Endometrial microvascular endothelial cells (primary cell): ENCODE results near the gene NINJ1. TPM values are rescaled to one million over a fixed set of nuclear protein-coding genes. Genes with fewer than 3 reads are reported as not detected.
"Not testable (repeated sequence)": the region's sequence is repeated elsewhere in the genome, so short reads cannot be mapped to it uniquely, and the experiment has no call there.

Source experiments
- in situ Hi-C: cut with HindIII; loops from 2 replicates; pipeline ENCODE4 v1.10.0; 2017; ENCODE audit warnings: low sequenced_read_pairs, low pct_unique_long_range_greater_than_20kb; ENCODE audit errors: inconsistent ontology term
- total RNA-seq: library from RNA; depleted of rRNA; stranded (reverse); fragments of >200 nt; gene quantifications from one replicate; pipeline ENCODE4 v1.2.3, GENCODE V29; 2015; ENCODE audit errors: inconsistent ontology term

Gene NINJ1
- total RNA-seq, 1 donor from 2014 or later: 76.0 TPM

DNA sequence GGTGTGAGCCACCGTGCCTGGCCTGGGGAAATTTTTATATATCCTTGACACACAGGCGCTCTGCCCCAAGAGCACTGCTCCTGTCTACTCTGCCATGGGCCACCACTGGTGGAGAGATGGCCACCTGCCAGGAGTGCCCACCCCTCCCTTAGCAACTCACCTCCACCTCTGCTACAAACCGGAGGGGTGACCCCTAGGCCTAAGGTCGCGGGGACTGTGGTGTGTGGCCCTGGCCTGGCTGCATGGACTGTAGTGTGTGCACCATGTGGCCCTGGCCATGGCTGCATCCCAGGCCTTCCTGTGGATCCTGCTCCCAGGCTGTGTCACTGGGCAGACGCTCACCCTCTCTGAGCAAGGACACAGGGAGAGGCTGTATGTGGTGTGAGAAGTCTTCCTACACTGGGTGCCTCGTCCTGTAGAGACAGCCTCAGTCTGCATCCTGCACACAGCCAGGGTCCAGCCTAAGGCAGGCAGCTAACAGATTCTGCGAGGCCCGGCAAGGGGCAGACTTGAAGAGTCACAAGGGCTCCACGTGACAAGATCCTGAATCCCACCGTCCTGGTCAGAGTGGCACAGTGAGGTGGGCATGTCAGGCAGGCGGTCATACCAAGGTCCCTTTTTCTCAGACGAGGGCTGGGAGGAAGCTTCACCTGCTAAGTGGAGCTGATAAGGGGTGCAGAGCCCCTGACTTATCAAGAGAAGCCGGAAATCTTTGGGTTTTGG lies 10.3 kb downstream of the NINJ1 start:
- in situ Hi-C loops: no loop called here

DNA sequence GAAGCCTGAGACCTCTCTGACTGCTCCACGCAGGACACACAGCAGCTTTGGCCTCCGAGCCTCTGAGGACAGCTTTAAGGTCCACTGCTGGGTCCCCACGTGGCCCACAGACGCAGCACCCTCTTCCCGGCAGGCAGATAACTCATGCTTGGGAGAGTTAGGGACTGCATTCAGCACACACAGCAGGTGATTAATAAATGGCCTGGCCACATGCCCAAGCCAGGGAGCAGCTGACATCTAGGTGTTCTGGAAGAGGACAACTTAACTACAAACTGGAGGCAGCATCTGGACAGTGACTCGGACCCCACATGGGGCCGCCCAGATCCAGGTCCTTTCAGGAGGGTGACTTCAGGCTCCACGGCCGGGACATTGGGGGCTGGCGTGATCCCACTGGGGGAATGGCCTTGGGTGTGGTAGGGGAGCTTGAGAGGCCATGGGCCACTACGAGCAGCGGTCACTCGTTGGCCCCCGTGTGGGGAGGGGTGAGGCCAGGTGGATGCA lies 11.3 kb downstream of the NINJ1 start:
- in situ Hi-C loops: no loop called here

DNA sequence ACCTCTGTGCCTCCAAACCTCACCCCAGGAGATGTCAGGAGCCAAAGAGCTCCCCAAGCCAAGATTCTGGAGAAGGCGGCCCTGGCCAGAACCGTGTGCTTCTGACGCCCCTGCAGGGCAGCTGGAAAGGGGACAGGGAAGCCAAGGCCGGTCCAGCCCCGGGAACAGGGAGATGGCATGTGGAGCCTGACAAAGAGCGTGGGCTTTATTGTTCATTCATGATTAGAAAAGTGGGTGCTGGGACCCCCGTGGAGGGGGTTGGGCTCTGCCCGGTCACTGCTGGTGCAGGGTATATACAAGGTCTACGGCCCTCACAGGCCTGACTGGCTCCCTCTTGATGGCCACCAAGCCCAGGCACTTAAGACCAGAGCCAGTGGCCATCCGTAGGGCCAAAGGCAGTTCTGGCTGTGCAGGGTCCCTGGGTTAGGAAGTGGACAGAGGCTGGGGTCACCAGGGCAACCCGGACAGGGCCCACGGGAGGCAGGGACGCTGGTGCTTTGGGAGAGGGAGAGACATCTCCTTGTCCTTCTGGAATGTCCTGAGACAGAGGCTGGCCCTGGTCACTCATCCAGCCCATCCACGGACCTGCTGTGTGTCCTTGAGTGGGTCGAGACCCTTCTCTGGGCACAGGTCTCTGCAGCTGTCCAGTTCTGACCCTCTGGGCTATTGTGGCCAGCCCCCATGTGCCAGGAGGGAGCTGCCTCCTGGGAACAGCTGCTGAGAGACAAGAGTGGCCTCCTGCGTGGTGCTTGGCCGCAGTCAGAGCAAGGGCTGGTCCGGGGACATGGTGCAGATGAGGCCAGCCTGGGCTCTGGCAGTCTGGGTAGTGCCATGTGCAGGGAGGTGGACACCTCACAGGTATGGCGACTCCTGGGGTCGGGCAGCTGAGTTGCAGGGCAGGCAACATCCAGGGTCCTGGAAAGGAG lies 12.5 kb downstream of the NINJ1 start:
- in situ Hi-C loops: no loop called here

DNA sequence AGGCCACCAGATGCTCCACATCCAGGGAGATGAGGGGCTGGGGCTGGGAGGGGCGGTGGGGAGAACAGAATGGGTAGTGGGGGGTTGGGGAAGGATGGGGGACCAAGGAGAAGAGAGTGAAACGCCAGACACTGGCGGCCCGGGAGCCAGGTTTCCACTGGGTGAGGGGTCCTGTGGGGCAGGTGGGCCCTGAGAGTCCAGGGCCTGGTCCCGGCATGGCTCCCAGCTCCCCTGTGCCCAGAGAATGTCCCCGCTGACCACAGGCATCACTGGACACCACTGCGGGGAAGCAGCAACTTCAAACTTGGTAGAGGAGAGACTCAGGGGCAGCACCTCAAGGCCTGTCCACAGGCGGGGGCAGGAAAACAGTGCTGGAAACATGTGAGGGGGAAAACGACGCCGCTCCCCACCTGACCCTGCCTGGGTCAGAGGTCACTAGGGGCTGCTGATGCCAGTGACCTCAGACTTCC lies 13.2 kb downstream of the NINJ1 start:
- in situ Hi-C loops: no loop called here

DNA sequence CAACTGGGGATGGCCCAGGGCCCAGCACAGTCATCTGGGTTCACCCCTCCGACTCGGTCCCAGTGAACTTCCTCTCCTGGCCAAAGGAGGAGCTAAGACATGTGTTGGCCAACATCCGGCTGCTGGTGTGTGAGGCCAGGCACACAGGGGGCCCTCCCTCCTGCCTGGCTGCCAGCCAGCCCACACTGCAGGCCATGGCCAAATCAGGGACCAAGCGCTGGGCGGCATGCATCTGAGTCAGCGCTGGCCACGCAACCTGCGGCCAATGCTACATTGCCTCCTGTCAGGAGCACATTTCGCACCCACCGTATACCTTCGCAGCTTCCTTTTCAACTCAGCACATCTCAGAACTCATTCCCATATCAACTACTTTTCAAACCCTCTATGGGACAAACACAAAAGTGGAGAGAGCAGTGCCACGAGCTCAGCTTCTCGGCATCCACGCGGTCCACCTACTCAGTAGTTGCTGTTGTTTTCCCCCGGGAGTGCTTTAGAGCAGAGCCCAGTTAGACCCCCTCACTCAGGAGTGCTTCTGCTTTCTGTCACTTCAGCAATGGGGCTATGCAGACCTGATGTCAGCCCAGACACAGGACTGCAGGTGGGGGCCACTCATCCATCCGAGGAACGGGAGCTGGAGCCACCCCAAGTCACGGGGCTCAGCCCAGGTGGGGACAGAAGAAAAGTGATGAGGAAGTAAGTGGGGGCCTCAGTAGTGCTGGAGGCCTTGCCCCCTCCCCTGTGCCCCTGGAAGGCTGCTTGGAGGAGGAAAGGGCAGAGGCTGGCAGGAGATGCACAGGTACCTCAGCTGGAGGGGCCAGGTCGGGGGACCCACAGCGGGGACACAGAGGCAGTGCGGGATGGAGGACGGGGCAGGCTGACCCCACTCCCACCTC lies 13.9 kb downstream of the NINJ1 start:
- in situ Hi-C loops: no loop called here

DNA sequence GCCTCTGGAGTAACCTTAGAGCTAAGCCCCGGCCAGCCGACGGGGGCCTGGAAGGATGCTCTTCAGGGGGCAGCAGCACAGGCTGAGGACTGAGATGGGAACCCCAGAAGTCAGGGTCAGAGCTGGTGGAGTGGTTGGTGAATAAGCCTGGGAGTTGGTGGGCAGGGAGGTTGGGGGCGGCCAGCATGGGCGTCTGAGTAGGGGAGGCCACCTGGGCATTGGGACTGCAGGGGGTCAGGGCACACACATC lies 14.4 kb downstream of the NINJ1 start:
- in situ Hi-C loops: no loop called here

DNA sequence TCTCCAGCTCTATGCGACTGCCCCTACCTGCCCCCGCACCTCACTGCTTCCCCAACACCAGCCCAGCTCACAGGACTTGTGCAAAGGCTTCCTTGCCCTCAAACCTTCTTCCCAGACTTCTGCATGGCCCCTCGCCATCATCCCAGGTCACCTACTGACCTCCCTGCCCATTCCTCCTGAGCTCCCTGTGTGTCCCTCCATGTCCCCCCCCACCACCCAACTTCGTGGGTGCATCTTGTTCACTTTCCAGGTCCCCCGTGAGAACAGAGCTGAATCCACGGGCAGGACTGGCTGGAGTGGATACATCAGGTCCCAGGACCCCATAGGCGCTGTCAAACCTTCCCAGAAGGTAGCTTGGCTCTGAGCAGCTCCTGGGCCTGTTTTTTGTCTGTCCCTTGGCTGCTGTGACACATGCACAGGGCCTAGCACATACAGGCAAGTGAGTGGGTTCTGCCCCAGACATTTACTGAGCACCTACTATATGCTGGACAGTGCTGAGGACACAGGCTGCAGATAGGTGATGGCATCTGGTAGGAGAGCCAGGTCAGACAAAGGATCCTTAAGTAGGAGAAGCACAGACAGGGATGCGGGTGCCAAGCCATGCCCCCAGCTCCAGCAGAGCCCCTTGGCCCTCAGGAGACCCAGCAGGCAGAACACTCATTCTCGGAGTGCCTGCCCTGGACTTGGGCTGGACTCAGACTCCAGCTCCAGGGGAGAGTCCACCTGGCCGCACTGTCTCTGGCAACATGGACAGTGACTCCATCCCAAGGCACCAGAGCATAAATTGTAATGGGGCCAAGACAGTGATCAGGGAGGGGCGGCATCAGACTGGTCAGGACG lies 15.0 kb downstream of the NINJ1 start:
- in situ Hi-C loops: no loop called here

DNA sequence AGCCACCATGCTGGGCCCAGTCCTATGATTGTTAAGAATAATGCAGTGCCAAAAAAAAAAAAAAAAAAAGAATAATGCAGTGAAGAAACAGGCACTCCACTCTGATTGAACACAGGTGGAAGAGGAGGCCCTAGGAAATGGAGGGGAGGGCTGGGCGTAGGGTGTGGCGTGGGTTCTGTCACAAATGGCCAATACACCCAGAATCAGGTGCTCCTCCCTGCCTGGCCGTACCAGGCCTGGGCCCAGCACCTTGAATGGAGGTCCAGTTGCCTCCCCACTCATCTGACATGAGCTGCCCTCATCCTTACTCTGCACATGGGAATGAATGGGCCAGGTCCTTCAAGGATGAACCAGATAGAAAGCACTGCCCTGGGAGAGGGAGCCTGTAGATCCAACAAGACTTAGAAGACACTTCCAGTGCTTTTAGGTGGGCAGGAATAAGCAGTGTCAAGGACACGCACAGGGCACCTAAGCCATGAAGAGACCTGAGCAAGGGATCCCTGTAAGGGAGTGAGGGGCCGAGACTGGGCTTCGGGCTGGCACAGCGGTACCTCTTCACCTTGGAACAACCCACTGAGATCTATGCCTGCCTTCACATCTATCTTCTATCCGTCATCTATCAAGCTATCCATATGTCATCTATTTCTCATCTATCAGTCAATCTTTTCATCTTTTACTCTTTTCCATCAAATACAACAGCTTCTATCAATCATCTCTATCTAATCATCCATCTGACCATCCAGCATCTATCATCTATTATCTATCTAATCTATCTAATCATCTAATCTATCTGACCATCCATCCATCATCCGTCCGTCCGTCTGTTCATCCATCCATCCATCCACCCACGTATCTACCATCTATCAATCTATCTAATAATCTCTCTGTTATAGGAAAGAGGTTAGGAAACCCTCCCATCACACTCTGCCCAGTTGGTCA lies 15.9 kb downstream of the NINJ1 start:
- in situ Hi-C loops: no loop called here

DNA sequence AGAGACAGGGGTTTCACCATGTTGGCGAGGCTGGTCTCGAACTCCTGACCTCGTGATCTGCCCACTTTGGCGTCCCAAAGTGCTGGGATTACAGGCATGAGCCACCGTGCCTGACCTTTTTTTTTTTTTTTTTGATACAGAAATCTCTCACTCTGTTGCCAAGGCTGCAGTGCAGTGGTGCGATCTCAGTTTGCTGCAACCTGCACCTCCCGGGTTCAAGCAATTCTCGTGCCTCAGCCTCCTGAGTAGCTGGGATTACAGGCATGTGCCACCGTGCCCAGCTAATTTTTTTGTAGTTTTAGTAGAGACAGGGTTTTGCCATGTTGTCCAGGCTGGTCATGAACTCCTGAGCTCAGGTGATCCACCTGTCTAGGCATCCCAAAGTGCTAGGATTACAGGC lies 16.5 kb downstream of the NINJ1 start:
- in situ Hi-C loops: not testable (repeated sequence)

DNA sequence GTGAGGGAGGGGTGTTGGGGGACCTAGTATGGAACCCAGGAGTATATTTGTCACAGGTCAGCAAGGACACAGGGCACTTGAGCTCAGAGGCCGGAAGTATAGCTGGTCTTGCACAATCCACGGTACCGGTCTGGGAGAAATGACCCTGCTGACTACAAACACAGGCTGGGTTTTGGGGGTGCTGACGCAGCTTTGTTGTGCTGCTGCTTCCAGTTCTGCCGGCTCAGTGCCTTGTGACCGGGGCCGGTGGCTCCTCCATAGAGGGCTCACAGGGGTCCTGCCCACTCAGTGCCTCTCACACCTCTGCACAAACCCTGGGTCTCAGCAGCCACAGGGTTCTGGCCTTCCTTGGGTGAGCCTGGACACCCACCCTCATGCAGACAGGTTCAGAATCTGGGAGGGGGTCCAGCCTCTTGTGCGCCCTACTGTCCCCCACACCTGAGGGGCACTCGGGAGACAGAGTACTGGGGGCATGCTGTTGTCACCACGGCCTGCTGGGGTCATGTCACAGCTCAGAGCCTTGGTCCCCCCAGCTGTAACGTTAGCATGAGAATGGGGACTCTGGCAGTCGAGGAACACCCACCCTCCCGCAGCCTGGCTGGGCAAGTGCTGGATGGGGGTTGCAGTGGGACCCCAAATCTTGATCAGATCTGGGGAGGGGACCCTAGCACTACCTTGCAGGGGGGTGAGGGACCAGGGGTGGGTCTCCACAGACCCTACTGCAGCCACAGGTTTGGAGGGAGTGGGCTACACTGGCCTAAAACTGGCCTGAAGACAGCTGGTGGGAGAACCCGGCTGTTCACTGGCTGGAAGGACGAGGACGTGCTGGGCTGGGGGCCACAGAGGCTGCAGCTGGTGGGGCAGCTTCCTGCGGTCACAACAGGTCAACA lies 17.7 kb downstream of the NINJ1 start:
- in situ Hi-C loops: no loop called here

DNA sequence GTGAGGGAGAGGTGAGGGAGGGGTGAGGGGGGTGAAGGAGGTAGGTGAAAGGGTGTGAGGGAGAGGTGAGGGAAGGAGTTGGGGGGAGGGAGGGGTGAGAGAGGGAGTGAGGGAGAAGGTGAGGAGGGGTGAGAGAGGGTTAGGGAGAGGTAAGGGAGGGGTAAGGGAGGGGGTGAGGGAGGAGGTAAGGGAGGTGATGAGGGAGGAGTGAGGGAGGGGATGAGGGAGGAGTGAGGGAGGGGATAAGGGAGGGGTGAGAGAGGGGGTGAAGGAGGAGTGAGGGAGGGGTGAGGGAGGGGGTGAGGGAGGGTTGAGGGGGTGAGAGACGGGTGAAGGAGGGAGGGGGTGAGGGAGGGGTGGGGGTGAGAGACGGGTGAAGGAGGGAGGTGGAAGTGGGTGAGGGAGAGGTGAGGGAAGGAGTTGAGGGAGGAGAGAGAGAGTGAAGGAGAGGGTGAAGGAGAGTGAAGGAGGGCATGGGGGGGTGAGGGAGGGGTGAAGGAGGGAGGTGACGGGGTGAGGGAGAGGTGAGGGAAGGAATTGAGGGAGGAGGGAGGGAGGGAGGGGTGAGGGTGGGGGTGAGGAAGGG lies 18.5 kb downstream of the NINJ1 start:
- in situ Hi-C loops: no loop called here

DNA sequence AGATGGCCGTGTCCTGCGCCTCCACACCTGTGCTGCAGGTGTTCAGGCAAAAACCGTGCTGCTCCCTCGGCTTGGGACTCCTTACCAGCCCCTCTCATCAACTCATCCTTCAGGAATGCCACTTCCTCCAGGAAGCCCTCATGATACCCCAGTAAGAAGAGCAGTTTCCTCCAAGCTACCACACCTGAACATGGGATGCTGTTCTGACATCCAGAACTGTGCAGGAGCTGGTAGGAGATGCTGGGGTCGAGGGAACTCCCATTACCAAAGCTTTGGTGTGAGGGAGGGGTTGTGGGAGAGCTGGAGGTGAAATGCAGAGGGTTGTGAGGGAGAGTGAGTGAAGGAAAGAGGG lies 19.1 kb downstream of the NINJ1 start:
- in situ Hi-C loops: no loop called here

DNA sequence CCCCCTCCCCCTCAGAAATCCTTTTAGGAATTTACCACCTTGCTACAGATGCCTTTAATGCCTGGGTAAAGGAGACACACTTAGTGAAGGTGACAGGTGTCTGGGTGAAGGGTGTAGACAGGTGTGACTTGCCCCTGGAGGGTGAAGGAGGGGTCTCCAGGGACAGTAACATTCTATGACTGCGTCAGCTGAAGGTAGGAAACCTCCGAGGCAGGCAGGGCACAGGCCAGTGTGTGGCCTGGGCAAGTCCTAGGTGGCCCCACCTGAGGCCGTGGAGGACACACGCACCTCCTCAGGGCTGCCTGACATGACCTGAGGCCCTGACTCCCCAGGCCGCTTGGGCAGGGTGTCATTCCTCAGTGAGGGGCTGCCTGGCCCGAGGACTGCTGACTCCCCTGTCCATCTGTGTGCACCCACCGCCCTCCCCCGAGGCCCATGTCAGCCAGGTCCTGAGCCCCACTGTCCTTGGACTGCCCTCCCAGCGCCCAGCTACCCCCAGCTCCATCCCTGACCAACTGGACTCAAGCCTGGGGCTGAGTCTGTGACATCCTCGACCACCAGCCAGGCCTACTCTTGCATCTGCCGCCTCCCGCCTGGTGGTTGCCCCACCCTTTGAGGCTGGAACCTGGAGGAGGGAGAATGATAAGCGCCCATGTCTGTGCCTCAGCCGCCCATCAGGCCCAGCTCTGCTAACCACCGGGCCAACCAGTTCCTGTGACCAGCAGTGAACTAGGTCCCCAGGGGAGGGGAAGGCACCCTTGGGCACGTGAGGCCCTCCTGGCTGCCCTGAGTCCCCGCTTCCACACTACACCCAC lies 19.7 kb downstream of the NINJ1 start:
- in situ Hi-C loops: no loop called here

DNA sequence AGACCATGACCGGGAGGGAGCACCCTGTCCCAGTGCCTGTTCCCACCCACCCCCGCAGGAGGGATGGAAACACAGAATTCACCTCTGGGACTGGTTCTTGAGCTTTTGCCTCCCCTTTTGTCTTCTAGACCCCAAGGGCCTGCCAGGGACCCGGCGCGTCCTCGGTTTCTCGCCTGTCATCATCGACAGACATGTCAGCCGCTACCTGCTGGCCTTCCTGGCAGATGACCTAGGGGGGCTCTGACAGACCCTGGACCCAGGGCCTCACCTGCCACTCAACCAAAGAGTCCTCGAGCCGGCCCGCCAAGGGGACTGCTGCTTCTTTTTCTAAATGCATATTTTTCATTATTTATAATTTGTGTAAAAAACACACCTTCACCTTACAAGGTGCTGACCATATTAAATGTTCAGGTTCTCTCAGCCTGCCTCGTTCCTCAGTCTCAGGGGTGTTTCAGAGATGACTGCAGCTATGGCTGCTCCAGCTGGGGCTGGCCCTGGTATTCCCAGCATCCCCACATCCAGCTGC lies 21.1 kb downstream of the NINJ1 start:
- in situ Hi-C loops: no loop called here

DNA sequence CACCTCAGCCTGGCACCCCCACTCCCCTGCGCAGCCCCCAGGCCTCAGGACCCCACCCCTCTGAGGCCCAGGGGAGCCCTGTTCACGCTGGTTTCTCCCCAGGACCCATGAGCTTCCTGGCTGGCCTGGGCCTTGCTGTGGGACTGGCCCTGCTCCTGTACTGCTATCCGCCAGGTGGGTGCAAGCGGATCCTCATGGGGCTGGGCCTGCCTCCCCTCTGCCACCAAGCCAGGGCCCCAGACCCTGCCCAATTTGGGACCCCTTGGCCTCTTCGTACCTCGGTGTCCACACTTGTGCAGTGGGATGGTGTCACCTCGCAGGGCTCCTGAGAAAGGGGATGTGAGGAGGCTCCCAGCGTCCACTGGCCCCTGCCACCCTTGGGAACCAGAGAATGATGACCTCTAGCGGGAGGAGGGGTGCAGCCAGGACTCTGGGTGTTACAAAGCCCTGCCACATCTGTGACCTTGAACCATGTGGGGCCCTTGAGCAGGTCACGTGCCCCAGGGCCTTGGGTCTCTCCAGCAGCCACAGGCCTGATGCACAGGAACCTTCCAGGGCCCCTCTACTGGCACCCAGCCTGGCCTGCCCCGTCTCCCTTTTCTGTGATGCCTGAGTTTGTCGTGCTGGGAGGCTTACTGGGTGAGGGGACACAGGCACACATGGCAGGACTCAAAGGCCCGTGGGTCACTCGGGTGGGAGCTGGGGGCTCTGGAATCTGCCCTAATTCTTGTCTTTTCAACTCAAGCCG lies 21.8 kb downstream of the NINJ1 start:
- in situ Hi-C loops: no loop called here
